ENCODE measurements around the gene TTC1.
A peak's percentile ranks its signal among the peaks of the same experiment; 100 is the strongest.
"Not testable (repeated sequence)": the region's sequence is repeated elsewhere in the genome, so short reads cannot be mapped to it uniquely, and the experiment has no call there.

Gene TTC1

GRCh38 chr5:160008877-160009590 lies at the start of gene TTC1:
Gene TTC1 (plus strand): TSS chr5:160009139. CDS start chr5:160010529, 1,390 bp downstream.
- peak; percentile 82 to 93 (median 87) for DNase-seq (ENCODE audit: low read depth in 2 of 3, low spot score in 1 of 3)

DNA sequence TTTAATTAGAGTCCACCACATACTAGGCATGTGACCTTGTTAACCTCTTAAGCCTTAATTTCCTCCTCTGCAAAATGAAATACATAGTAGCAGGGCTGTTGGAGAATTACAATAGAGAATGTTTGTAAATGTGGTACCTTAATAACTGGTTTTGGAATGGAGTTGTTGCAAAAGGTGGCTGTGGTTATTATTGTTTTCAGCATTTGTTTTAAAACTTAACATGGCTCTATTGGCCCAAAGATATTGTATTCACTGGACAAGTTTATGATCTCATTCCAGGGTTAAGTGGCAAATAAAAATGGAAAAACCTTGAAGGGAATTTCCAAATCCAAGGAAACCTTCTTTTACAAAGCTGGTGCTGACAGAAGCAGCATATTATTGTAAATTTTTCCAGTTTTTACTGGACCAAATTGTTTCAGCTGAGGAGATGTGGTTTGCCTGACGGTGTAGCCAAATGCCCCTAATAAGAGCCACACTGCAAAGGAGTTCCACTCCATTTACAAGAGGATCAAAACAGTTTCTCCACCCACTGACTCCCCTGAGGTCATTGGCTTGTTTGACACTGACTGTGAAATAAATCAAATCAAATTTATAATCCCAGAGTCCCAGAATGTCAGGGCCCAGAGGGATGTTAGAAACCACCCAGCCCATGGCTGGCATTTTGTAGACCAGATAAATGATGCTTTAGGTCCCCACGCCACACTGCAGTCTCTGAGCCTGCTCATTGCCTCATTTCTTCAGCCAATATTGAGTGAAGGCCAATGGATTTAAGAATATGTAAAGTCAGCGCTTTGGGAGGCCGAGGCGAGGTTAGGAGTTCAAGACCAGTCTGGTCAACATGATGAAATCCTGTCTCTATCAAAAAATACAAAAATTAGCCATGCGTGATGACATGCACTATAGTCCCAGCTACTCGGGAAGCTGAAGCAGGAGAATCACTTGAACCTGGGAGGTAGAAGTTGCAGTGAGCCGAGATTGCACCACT lies 47.5 kb upstream of the TTC1 start:
- no peak for DNase-seq (ENCODE audit: low read depth in 2 of 3, low spot score in 1 of 3)

GRCh38 chr5:159962214-159962613 lies 46.7 kb upstream of the TTC1 start:
- no peak for DNase-seq (ENCODE audit: low read depth in 2 of 3, low spot score in 1 of 3)

GRCh38 chr5:159963935-159964334 lies 45.0 kb upstream of the TTC1 start:
- no peak for DNase-seq (ENCODE audit: low read depth in 2 of 3, low spot score in 1 of 3)

- DNase-seq (ENCODE audit: low read depth in 2 of 3, low spot score in 1 of 3) = no peak
These were observed 43.7 kb upstream of the TTC1 start for GRCh38 chr5:159965031-159965837.

DNA sequence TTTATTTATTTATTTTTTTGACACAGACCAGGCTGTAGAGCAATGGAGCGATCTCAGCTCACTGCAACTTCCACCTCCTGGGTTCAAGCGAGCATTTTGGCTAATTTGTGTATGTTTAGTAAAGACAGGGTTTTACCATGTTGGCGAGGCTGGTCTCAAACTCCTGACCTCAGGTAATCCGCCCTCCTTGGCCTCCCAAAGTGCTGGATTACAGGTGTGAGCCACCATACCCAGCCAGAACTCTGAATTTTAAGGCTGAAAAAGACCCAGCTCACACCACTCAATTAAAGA lies 43.2 kb upstream of the TTC1 start:
- not testable (repeated sequence) for DNase-seq (ENCODE audit: low read depth in 2 of 3, low spot score in 1 of 3)

DNA sequence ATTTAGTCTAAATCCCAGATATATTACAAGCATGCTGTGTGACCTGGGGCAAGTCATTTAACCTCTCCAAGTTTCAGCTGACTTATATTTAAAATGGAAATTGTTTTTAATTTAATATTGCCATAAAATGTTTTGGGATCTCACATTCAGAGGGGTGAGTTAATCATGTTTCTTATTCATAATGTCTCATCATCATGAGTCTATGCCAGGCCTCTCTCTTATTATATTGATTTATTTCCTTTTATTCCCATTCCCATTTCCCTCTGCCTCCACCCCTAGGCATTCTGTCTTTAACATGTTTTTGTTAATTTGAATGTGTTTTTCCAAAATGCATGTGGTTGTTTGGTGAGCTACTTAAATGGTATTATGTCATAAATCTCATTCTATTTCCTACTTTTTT lies 39.0 kb upstream of the TTC1 start:
- no peak for DNase-seq (ENCODE audit: low read depth in 2 of 3, low spot score in 1 of 3)

DNA sequence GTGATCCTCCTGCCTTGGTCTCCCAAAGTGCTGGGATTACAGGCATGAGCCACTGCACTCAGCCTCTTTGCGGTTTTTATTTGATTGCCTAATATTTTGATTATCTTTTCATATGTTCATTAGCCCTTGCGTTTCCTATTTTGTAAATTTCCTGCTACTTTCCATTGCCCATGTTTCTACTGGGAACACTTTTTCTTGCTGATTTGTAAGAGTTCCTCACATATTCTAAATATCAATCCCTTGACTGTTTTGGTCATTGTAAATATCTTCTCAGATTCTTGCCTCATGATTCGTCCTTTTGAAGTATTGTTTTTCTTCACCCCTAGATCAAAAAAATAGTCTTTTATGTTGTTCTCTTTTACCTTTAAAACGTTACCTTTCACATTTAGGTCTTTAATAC lies 37.9 kb upstream of the TTC1 start:
- no peak for DNase-seq (ENCODE audit: low read depth in 2 of 3, low spot score in 1 of 3)

- no peak for DNase-seq (ENCODE audit: low read depth in 2 of 3, low spot score in 1 of 3)
These were observed 37.4 kb upstream of the TTC1 start for GRCh38 chr5:159971514-159971913.

GRCh38 chr5:159971931-159972461 lies 36.9 kb upstream of the TTC1 start:
- DNase-seq (ENCODE audit: low read depth in 2 of 3, low spot score in 1 of 3) = no peak

DNA sequence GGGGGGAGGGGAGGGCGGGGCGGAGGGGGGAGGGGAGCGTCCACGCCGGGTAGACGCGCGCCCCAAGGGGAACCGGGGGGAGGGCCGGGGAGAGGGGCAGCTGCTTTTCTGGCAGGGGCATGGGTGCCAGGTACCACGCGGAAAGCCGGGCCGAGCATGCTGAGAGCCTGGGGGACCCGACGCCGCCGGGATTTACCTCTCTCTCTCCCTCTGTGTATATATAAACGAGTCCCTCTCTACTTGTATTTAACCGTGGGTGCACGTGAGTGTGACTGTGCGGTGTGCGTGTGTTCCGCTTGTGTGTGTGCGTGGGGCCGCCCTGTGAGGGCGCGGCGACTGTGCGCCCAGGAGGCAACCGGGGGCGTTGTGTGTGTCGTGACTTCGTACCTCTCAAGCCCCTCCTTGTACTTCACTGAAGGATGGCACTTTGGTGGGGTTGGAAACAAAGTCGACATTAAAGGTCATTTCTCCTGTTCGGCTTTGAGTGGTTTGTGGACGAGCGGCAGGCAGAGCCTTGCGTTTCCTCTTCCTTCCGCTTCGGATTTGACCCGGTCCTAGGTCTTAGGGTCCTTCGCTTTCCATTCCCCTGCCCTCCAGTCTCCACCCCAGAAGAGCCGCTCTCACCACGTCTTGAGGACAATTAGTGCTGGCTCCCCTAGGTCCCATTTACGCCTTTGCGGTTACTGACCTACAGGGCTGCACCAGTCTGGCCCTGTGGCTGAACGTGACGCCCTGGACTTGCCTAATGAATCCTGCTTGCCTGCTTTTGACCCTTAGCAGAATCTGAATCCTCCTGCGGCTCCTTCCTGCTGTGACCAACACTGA lies 36.2 kb upstream of the TTC1 start:
- no peak for DNase-seq (ENCODE audit: low read depth in 2 of 3, low spot score in 1 of 3)

GRCh38 chr5:159975462-159976019 lies 33.4 kb upstream of the TTC1 start:
- no peak for DNase-seq (ENCODE audit: low read depth in 2 of 3, low spot score in 1 of 3)

GRCh38 chr5:159976921-159977320 lies 32.0 kb upstream of the TTC1 start:
- DNase-seq (ENCODE audit: low read depth in 2 of 3, low spot score in 1 of 3) = no peak

- DNase-seq (ENCODE audit: low read depth in 2 of 3, low spot score in 1 of 3) = no peak
These were observed 30.6 kb upstream of the TTC1 start for GRCh38 chr5:159978358-159978757.

- no peak for DNase-seq (ENCODE audit: low read depth in 2 of 3, low spot score in 1 of 3)
These were observed 26.3 kb upstream of the TTC1 start for GRCh38 chr5:159982421-159983173.

DNA sequence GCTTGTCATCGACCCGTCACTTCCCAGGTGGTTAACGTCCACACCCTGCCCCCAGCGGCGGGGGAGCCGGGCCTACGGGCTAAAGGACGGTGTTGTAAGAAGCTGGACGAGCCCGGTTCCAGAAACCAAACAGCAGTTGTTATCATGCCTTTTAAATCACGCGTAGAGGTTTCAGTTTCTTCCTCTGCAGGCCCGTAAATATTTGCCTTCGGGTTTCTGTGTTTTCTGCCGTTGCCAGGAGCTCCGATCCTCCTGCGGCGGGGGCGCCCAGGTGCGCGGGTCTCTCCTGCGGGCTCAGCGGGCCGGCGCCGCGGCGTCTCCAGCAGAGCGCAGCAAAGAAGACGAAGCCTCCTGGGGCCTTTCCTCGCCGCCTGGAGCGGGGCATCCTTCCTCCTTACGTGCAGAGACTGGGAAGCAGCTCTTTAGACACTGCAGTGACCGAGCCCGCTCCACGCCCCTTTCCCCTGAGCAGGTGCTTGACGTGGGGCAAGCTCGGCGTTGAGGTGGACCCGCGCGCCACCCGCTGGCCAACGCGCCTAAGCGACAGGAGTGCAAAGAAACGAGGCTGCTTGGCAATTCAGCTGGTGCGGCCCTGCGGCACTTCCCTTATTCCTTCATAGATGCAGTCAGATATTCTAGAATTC lies 21.8 kb upstream of the TTC1 start:
- peak; percentile 52 to 59 (median 57) for DNase-seq (ENCODE audit: low read depth in 2 of 3, low spot score in 1 of 3)

DNA sequence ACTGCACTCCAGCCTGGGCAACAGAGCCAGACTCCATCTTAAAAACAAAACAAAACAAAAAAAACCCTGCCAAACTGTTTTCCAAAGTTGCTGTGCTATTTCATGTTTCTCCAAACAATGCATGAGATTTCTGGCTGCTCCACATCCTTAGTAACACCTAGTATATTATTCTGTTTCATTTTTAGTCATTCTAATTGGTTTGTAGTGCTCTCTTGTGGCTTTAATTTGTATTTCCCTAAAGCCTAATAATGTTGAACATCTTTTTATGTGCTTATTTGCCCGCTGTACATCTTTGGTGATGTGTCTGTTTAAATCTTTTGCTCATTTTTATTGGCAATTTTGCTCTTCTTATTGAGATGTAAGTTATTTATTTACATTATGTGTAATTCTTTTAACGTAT lies 18.4 kb upstream of the TTC1 start:
- DNase-seq (ENCODE audit: low read depth in 2 of 3, low spot score in 1 of 3) = no peak

DNA sequence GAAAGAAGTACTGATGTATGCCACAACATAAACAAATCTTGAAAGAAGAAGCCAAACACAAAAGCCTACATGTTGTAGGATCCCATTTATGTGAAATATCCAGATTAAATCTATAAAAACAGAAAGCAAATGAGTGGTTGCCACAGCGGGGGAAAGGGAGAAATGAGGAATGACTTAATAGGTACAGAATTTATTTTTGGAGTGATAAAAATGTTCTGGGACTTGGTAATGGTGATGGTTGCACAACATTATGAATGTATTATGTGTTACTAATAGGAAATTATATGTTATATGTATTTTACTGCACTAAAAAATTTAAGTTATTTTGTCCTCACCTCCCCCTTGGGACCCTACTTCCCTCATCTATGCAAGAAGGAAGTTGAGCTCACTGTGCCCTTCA lies 16.4 kb upstream of the TTC1 start:
- no peak for DNase-seq (ENCODE audit: low read depth in 2 of 3, low spot score in 1 of 3)

GRCh38 chr5:159993194-159993593 lies 15.7 kb upstream of the TTC1 start:
- DNase-seq (ENCODE audit: low read depth in 2 of 3, low spot score in 1 of 3) = no peak
